Occipital lobe (tissue), 2 donors: ENCODE data around the gene ANO4. TPM values are rescaled to one million over a fixed set of nuclear protein-coding genes. Genes with fewer than 3 reads are reported as not detected.
"Not testable (repeated sequence)": the region's sequence is repeated elsewhere in the genome, so short reads cannot be mapped to it uniquely, and the experiment has no call there.

ENCODE experiments used
- DNase-seq: peaks from one replicate; lab custom pipeline; 2025; lab: John Stamatoyannopoulos, UW
- total RNA-seq: library from RNA; depleted of rRNA; stranded (reverse); fragments of >200 nt; gene quantifications from one replicate; pipeline ENCODE4 v1.2.3, GENCODE V29; 2014

ANO4 gene
- total RNA-seq, 1 donor from 2014 or later = 75.5 TPM

DNA sequence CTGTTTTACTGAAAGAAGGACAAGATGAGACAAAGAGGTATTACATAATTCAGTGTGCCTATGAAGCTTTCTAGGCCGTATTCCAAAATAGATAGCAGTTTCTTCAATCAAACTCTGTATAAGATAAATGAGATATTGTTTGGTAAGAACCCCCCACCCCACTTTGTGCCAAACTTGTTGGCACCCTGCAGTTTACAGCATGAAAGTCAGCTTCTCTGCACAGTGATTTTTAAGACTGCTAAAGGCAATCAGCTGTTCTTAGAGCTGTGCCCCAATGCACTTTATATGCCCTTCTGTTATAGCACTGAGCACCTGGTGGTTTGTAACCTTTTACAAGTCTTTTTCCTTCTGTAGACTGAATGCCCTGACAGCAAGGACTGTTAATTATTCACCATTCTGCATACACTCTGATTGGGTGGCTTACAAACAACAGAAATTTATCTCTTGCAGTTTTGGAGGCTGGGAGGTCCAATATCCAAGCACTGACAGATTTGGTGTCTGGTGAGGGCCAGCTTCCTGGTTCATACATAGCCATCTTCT lies 76.7 kb downstream of the ANO4 start:
- DNase-seq = no peak

DNA sequence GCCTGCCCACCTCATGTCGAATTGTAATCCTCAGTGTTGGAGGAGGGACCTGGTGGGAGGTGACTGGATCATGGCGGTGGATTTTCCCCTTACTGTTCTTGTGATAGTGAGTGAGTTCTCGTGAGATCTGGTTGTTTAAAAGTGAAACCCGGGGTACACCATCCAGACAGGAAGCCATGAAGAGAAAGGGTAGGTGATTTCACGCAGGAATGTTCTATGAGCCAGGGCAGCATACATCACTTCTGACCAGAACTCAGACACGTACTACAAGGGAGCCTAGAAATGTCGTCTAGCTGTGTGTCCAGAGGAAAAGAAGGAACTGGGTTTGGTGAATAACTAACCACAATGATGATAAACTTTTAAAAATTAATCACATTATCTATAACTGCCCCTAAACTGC lies 80.6 kb downstream of the ANO4 start:
- DNase-seq = no peak

DNA sequence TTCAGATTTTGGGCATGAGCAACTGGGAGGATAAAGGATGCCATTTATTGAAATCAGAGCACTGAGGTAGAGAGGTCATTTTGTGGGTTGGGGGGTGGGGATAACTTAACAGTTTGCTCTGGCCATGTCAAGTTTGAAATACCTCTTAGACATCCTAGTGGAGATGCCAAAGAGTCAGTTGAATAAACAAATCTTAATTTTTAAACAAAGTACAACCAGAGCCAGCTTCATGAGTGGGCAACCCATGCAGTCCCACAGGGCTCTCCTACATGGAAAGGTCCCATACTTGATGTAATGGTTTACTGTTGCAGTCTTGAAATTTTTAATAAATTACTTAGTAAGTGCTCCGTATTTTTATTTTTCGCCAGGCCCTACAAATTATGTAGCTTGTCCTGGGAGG lies 81.2 kb downstream of the ANO4 start:
- DNase-seq = no peak

- no peak for DNase-seq
Observed at GRCh38 chr12:100877776-100878175, 83.2 kb downstream of the ANO4 start.

DNA sequence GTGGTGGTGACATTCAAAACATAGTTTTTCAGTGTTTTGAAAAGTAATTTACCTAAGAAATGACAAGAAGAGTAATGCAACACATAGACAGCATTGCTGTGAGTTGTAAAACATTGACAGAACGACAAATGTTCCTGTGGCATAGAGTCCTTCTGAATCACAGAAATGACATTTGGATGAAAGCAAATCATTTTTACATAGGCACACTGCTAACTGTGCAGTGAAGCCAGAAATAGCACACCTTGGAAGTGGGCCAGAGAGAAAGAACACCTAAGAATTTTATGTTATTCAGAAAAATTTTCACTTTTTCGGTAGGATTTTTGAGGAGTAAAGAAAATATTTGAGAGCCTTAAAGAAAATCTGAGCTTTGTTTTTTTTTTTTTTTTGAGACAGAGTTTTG lies 100.6 kb downstream of the ANO4 start:
- DNase-seq = no peak

DNA sequence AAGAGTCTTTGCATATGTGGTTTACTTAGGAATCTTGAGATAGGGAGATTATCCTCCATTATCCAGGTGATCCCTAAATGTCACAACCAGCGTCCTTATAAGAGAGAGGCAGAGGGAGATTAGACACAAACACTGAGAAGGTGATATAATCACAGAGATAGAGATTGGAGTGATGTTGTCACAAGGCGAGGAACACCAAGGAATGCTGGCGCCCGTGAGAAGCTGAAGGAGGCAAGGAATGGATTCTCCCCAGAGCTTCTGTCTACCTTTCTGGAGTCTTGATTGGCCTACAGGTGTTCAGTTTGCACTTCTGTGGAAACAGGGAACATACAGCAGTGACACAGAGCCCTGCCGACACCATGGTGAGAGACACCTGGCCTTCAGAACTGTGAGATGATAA lies 101.6 kb downstream of the ANO4 start:
- DNase-seq = no peak

DNA sequence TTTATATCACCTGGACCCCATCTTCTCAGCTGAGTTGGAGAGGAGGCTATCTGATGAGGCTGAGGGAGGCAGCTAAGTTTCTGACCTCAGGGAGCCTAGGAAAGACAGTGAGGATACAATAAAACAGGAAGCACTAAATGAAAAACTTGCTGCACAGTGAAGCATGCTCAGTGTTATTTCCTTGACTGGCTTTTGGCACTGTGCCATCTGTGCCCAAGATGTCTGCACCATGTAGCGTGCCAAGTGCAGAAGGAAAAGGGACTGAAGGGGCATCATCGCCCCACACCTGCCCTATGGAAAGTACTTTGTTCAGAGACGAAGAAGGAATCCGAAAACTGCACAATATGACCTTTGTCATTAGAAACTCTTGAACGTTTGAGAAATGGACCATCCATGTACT lies 102.7 kb downstream of the ANO4 start:
- DNase-seq = no peak

GRCh38 chr12:100899301-100899700 lies 104.7 kb downstream of the ANO4 start:
- no peak for DNase-seq

DNA sequence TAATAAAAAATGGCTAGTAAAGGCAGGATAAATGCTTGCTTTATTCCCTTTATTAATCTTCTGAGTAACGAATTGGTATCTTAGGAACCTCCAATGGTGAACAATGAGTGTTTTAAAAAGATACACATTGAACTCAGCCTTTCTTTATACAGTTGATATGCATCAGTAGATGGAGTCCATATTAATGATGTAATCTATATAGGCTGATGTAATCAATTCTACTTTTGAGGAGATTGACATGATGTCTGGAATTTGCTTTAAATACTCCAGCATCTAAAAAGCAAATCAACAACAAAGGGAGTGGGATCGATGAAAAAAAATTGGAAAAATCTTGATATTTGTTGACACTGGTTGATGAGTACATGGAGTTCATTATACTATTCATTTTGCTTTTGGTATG lies 106.2 kb downstream of the ANO4 start:
- no peak for DNase-seq

DNA sequence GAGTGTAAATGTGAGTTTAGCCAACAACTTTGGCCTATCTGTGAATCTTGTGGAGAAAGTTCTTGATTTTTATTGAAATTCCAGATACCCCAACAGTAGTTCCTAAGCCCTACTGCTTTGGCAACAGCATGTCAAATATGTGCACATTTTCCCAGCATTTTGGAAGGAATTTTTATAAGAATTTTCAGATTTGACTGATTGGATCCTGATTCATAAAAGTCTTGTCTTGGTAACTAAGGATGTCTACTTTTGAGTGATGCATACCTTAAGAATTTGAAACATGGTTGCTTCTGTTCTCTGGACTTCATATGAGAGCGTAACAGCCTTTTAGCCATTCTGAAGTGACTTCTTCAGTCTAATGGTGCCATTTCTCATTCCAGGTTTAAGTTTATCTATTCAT lies 106.7 kb downstream of the ANO4 start:
- no peak for DNase-seq

DNA sequence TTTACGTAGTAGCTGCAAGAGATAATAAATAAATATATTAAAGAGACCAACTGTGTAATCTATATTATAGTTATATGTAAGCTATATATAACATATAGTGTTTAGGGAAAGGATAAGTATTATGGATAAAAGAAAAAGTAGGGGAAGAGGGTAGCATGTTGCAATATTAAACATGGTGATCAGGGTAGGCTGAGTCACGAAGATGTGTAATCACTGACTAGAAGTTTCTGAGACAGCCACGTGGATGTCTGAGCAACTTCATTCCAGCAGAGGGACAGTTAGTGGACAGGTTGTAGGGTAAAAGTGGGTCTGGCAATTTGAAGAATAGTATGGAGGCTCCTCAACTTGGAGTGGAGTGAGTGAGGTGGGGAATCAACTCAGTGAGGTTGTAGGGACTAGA lies 109.7 kb downstream of the ANO4 start:
- no peak for DNase-seq

GRCh38 chr12:100908501-100908900 lies 113.9 kb downstream of the ANO4 start:
- DNase-seq = no peak

DNA sequence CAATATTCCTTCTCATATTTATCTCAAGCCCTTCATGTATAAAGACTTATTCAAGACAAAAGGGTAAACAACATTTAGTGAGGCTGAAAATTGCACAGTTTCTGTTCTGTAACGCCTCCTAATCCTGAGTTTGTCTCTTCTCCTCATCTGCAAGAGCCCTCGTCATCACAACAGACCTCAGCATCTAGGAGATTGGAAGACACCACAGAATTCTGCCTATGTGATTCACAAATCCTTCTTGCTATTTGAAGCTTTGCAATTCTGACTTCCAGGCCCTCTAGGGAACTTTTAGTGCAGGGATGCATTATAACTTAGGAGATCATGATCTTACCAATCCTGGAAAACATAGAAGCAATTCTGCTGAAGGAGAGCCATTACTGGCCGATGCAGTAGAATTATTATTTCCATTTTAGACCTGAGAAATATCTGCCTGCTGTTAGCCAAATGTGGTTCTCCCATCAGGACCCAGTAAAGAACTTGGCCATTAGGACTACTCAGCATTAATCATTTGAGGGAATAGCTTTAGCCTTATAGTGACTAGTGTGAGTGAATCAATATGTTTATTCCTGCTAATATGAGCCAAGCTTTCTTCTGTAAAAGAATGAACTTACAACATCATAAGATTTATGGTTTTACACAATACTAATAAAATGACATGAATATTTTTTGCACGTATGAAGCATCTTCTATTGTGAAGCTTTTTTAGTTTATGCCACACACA lies 119.5 kb downstream of the ANO4 start:
- no peak for DNase-seq

DNA sequence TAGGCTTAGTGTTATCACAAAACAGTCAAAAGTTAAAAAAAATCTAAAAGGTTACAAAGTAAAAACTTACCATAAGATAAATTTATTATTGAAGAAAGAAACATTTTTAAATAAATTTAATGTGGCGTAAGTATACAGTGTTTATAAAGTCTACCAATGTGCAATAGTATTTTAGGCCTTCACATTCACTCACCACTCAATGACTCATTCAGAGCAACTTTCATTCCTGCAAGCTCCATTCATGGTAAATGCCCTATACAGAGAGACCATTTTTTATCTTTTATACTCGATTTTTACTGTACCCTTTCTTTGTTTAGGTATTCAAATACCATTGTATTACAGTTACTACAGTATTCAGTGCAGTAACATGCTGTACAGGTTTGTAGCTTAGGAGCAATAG lies 124.5 kb downstream of the ANO4 start:
- DNase-seq = no peak

GRCh38 chr12:100920493-100920892 lies 125.9 kb downstream of the ANO4 start:
- no peak for DNase-seq

DNA sequence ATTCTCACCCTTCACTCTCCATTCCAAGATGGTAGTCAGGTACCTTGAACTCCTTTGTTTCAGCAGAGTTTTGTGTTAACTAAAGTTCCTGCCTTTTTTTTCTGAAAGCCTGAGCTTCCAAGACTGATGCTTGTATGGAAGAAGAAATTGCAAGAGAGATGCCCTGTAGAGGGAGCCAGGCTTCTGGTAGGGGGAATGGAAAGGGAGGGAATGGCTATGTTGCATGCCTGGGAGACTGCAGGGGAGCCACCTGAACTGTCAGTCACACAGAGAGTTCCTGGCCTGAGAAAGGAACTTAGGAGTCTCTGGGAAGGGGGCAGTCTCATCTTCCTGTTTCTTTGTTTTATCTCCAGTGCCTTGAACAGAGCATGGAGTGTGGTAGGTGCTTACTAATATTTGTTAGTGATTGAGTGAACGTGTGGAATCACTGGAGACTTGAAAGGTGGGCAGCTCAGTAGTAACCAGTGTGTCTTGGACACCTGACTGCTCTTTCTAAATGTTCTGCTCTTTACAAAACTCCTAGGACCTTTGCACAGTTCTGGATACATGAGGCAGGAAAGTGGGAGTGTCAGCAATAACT lies 132.2 kb downstream of the ANO4 start:
- no peak for DNase-seq

DNA sequence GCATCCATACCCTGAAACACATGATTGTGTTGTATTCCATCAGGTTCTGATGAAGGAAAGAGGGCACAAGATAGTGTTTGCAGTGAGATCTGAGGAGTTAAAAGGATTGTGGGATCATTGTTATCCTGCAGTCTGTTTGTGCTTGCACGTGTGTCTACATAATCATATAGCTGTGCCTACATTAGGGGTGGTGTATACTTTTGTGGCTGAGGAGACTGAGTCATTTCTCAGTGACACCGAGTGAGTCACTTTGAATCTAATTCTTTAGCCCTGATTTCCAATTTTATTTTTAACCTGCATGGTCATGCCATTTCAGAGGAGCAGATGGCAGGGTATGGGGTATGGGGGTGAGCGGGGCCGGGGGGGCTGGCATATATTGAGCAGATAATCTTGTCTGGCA lies 133.2 kb downstream of the ANO4 start:
- DNase-seq = no peak

DNA sequence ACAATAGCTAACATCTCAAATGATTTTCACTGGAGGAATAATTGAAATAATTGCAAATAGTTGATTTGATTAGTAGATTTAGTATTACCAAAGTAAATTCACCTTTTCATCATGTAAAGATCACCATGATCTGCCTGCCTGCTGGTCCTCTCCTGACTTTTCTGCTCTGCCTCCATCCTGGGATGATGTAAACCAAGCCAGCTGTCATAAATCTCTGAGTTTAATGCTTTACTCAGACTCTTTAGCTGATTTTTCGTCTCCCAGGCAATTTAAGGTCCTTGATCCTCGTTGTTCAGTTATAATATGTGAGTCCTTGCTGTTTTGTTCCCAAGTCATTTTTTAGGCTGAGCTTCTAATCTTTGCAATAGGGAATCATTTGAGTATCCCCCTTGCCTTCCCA lies 138.0 kb downstream of the ANO4 start:
- no peak for DNase-seq

DNA sequence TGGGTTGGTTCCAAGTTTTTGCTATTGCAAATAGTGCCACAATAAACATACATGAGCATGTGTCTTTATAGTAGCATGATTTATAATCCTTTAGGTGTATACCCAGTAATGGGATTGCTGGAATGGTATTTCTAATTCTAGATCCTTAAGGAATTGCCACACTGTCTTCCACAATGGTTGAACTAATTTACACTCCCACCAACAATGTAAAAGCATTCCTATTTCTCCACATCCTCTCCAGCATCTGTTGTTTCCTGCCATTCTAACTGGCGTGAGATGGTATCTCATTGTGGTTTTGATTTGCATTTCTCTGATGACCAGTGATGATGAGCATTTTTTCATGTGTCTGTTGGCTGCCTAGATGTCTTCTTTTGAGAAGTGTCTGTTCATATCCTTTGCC lies 139.0 kb downstream of the ANO4 start:
- not testable (repeated sequence) for DNase-seq

- no peak for DNase-seq
Observed at GRCh38 chr12:100935929-100936328, 141.4 kb downstream of the ANO4 start.

DNA sequence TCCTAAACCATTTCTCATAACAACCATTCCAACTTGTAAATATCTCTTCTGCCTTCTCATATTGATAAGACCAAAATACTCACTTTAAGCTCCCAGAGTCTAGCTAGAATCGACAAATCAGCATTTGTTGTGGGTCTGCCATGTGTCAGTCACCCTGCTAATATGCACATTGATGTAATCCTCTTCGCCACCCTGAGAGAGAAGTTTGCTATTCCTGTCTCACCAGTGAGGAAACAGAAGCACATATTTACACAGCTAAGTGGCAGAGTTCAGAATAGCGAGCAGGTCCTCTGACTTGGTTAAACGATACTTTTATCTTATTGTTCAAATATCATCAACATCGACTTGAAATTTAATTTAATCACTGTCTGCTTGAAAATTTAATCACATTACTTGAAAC lies 142.1 kb downstream of the ANO4 start:
- no peak for DNase-seq

DNA sequence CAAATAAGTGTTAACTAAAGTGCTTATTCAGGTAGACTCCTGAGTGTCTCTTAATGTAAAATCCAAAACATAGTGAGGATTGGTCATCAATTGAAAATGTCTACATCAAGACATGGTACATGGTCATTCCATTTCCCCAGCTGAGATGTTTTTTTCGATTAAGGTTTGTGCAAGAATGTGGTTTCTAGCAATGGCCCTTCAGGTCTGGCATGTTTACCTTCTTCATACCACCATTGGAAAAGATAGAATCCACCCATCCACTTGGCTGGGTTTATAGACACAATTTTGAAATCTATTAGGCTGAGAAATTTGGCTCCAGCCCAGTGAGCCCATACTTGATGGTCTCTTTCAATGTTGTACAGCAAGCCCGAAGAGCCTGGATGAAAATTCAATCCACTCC lies 145.9 kb downstream of the ANO4 start:
- DNase-seq = no peak

GRCh38 chr12:100942984-100943749 lies 148.6 kb downstream of the ANO4 start:
- DNase-seq = no peak
